ENCODE results near the gene ZNHIT3.

Gene ZNHIT3

GRCh38 chr17:36468903-36469635 lies 17.4 kb upstream of the ZNHIT3 start:
- peaks cover 10% of the 10 kb centered on the region for H3K27me3 ChIP-seq (ENCODE audit: control insufficient read depth, low read length)
- no peaks in the 10 kb centered on the region for H3F3A ChIP-seq (ENCODE audit: control insufficient read depth, insufficient read depth)
- H3K36me3 ChIP-seq (ENCODE audit: control insufficient read depth, low read length), result no peaks in the 10 kb centered on the region
- no peak overlapping the region for H3K27ac ChIP-seq (ENCODE audit: low read depth, low read length)
- H3K79me2 ChIP-seq (ENCODE audit: control insufficient read depth, low read length), result no peaks in the 10 kb centered on the region
- no peak overlapping the region for H3K4me3 ChIP-seq (ENCODE audit: low read length)
- TF ChIP-seq CTCF (IDR thresholded peaks at IDR 0.05; ENCODE audit: low read depth, low read length, poor library complexity, severe bottlenecking), result no peak
- TF ChIP-seq EZH2phosphoT487 (IDR thresholded peaks at IDR 0.05; ENCODE audit: borderline replicate concordance, low read length), result no peak
- no peaks in the 10 kb centered on the region for H3K9me3 ChIP-seq (ENCODE audit: control insufficient read depth, insufficient read depth, low read length)
- no peak overlapping the region for H3K4me2 ChIP-seq (ENCODE audit: low read length)
- no peaks in the 10 kb centered on the region for H3K9me2 ChIP-seq (replicated peaks; ENCODE audit: control insufficient read depth, low read length)
- H4K20me1 ChIP-seq (ENCODE audit: control insufficient read depth, insufficient read depth, low read depth, low read length), result no peaks in the 10 kb centered on the region
- no peaks in the 10 kb centered on the region for H3K4me1 ChIP-seq (ENCODE audit: control insufficient read depth, low read length)

GRCh38 chr17:36469733-36470132 lies 16.7 kb upstream of the ZNHIT3 start:
- Histone ChIP-seq H3K4me1 (ENCODE audit: control insufficient read depth, low read length) (no peaks in the 10 kb centered on the region), H3K4me2 (ENCODE audit: low read length) (no peak overlapping the region), H3F3A (ENCODE audit: control insufficient read depth, insufficient read depth) (no peaks in the 10 kb centered on the region), H3K27ac (ENCODE audit: low read depth, low read length) (no peak overlapping the region), H3K36me3 (ENCODE audit: control insufficient read depth, low read length) (no peaks in the 10 kb centered on the region), H4K20me1 (ENCODE audit: control insufficient read depth, insufficient read depth, low read depth, low read length) (no peaks in the 10 kb centered on the region), H3K9me3 (ENCODE audit: control insufficient read depth, insufficient read depth, low read length) (no peaks in the 10 kb centered on the region), H3K27me3 (ENCODE audit: control insufficient read depth, low read length) (peaks cover 10% of the 10 kb centered on the region), H3K4me3 (ENCODE audit: low read length) (no peak overlapping the region), H3K79me2 (ENCODE audit: control insufficient read depth, low read length) (no peaks in the 10 kb centered on the region), H3K9me2 (replicated peaks; ENCODE audit: control insufficient read depth, low read length) (no peaks in the 10 kb centered on the region)
- TF ChIP-seq CTCF (IDR thresholded peaks at IDR 0.05; ENCODE audit: low read depth, low read length, poor library complexity, severe bottlenecking) (no peak), EZH2phosphoT487 (IDR thresholded peaks at IDR 0.05; ENCODE audit: borderline replicate concordance, low read length) (no peak)

GRCh38 chr17:36470499-36470898 lies 16.0 kb upstream of the ZNHIT3 start:
- no peaks in the 10 kb centered on the region for H3K36me3 ChIP-seq (ENCODE audit: control insufficient read depth, low read length)
- H3K4me1 ChIP-seq (ENCODE audit: control insufficient read depth, low read length), result no peaks in the 10 kb centered on the region
- H3K9me3 ChIP-seq (ENCODE audit: control insufficient read depth, insufficient read depth, low read length), result no peaks in the 10 kb centered on the region
- H3K27ac ChIP-seq (ENCODE audit: low read depth, low read length), result no peak overlapping the region
- TF ChIP-seq CTCF (IDR thresholded peaks at IDR 0.05; ENCODE audit: low read depth, low read length, poor library complexity, severe bottlenecking) (no peak), EZH2phosphoT487 (IDR thresholded peaks at IDR 0.05; ENCODE audit: borderline replicate concordance, low read length) (no peak)
- no peak overlapping the region for H3K4me2 ChIP-seq (ENCODE audit: low read length)
- no peaks in the 10 kb centered on the region for H3F3A ChIP-seq (ENCODE audit: control insufficient read depth, insufficient read depth)
- no peaks in the 10 kb centered on the region for H3K79me2 ChIP-seq (ENCODE audit: control insufficient read depth, low read length)
- no peaks in the 10 kb centered on the region for H3K9me2 ChIP-seq (replicated peaks; ENCODE audit: control insufficient read depth, low read length)
- no peaks in the 10 kb centered on the region for H4K20me1 ChIP-seq (ENCODE audit: control insufficient read depth, insufficient read depth, low read depth, low read length)
- peaks cover 14% of the 10 kb centered on the region for H3K27me3 ChIP-seq (ENCODE audit: control insufficient read depth, low read length)
- H3K4me3 ChIP-seq (ENCODE audit: low read length), result no peak overlapping the region

All from DOHH2 (cell line).